ENCODE results near the gene CCDC3.

The CCDC3 gene

DNA sequence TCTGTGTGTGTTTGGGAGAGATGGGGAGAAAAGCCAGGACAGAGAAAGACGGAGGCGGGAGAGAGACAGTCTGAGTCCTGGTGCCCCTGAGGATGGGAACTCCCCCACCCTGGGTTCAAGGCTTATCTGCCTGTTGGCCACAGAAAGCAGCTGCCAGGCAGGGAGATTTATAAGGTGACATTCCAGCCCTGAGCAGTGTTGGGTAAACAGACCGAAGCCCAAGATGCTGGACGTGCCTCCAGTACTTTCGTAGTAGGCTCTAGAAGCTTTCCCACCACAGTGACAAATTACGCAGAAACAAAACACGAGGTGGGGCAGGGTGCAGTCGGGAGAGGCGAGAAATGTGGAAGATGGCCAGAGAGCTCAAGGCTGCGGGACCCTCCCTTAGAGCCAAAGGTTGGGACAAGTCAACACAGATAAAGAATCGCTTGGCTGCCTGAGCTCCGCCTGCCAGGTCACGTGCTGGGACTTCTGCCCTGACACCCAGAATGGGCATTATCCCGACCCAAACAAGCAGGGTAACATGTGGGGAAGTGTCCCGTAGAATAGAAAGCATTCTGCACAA, 41.1 kb downstream of the CCDC3 start:
- H3K4me1 Mint-ChIP-seq = no peaks in the 10 kb centered on the region

DNA sequence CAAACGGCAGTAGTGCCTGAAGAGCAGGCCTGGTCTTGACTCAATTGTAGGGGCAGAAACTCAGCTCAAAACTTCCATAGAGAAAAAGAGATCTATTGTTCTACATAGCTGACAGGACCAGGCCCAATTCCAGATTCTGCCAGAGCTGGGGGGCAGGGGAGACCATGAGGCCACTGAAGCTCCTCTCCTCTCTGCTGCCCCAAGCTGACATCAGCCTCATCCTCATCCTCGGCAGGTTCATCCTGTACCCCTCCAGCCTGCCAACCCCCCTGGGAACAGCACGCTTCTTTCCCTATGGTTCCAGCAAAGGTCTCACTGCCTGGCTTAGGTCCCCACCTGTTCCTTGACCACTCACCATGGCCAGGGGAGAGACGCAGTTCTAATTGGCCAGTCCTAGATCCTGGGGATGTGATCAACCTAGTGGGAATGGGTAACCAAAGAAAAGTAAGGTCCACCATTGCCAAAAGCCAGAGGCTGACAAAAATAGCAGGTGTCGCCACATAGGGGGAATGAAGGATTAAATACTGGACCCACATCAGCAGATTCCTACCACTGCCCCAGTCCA, 42.9 kb downstream of the CCDC3 start:
- no peak for DNase-seq
- H3K4me3 Mint-ChIP-seq = no peak overlapping the region
- H3K4me1 Mint-ChIP-seq = no peaks in the 10 kb centered on the region
- H3K27ac Mint-ChIP-seq = no peak overlapping the region
- peaks cover 9 to 12% of the 10 kb centered on the region in 2 donors for H3K9me3 Mint-ChIP-seq
- H3K27me3 Mint-ChIP-seq = no peaks in the 10 kb centered on the region
- no peak for ATAC-seq

More for the DNA sequence above, 41.1 kb downstream of the CCDC3 start:
- DNase-seq = no peak
- Mint-ChIP-seq H3K9me3 (peaks cover 6 to 9% of the 10 kb centered on the region in 2 donors), H3K4me3 (no peak overlapping the region), H3K27me3 (no peaks in the 10 kb centered on the region), H3K27ac (no peak overlapping the region)
- ATAC-seq = no peak

DNA sequence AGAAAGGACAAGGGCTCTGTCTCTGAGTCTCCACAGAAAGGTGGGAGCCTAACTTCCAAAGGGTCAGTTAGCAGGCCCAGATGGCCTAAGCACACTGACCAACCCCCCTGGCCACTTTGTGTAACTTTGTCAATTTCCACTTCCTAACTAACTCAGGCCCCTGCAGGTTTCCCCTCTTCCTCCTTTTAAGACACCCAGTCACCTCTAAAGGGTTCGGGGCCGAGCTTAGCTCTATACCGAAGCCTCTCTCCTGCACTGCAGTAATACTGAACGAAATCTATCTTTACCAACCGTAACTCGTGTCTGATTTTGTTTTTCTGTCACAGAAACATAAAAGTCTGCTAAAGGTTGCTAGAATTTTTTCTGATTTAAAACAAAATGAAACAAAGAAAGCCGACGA, 44.4 kb downstream of the CCDC3 start:
- H3K9me3 Mint-ChIP-seq = peaks cover 22 to 28% of the 10 kb centered on the region in 2 donors
- H3K4me3 Mint-ChIP-seq = no peak overlapping the region
- no peaks in the 10 kb centered on the region for H3K4me1 Mint-ChIP-seq
- ATAC-seq (no peak), DNase-seq (no peak)
- no peak overlapping the region for H3K27ac Mint-ChIP-seq
- no peaks in the 10 kb centered on the region for H3K27me3 Mint-ChIP-seq

DNA sequence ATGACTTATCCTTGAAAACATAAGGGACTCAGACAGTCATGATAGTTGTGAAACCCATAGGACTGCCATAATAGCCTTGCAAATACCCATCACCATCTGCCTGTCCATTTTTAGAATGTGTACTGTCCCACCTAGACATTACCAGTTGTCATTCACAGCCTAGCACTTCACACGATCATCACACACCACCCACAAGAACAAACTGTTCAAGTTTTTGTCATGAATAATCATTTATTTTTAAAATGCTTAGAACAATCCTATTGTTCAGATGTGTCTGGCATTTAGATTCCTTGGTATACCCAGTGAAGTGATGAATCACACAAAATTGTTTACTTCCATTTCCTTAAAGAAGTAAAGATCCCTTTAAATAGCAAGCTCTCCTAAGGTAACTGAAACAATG, 46.6 kb downstream of the CCDC3 start:
- no peak overlapping the region for H3K4me3 Mint-ChIP-seq
- DNase-seq (no peak), ATAC-seq (no peak)
- H3K27me3 Mint-ChIP-seq = no peaks in the 10 kb centered on the region
- H3K9me3 Mint-ChIP-seq = peaks cover 22 to 28% of the 10 kb centered on the region in 2 donors
- no peaks in the 10 kb centered on the region for H3K4me1 Mint-ChIP-seq
- no peak overlapping the region for H3K27ac Mint-ChIP-seq

DNA sequence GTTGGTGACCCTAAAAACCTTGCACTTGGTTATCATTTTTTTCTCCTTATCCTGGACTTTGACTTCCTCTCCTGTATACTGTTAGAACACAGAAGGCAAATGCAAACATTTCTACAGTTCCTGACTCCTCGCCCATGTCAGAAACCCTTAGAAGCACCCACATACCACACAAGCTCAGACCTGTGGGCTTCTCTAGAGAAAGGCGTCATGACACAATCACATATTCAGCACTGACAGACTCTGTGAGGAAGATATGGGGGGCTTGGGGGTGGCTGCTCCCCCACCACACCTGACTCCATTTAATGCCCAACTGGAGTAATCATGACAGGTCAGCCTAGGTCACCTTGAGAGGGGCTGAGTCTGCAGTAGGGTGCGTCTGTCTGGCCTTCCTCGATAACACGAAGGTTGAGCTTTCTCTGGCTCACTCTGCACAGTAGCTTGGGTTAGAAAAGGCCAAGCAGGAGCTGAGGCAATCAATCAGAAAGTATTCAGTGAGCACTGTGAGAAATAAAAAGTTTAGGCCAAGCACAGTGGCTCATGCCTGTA, 50.9 kb downstream of the CCDC3 start:
- DNase-seq = no peak
- Mint-ChIP-seq H3K27me3 (no peaks in the 10 kb centered on the region), H3K4me3 (no peak overlapping the region), H3K4me1 (no peaks in the 10 kb centered on the region), H3K27ac (no peak overlapping the region), H3K9me3 (peaks cover 13 to 22% of the 10 kb centered on the region in 2 donors)
- no peak for ATAC-seq

DNA sequence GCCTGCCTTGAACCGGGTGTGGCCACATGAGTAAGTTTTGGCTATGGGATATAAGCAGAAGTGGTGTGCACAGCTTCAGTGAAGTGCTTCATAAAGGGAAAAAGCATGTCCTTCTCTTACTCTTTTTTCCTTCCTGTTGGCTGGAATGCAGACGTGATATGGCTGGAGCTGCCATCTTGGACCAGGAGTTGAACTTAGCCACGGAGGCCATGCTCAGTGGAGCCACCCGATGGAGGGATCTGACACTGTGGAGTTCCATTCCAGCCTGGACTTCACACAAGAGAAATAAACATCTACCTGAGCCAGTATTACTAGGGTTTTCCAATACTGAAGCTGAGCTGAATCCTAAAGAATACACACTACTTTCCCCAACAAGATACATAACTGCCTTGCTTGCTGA, 52.3 kb downstream of the CCDC3 start:
- ATAC-seq (no peak), DNase-seq (no peak)
- Mint-ChIP-seq H3K27me3 (no peaks in the 10 kb centered on the region), H3K4me1 (no peaks in the 10 kb centered on the region), H3K4me3 (no peak overlapping the region), H3K27ac (no peak overlapping the region), H3K9me3 (peaks cover 13 to 19% of the 10 kb centered on the region in 2 donors)

DNA sequence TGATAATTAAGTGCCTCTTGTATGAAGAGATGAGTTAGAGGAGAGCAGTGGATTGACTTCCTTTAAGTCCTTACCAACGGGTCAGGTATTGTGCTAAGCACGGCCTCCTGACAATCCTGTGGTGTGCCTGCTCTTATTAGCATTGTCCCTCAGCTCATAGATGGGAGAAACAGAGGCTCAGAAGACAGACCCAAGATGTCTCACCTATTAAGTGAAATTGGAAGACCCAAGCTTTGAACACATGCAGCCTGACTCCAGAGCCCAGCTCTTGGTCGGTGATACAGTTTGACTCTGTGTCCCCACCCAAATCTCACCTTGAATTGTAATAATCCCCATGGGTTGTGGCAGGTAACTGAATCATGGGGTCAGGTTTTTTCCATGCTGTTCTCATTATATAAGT, 53.8 kb downstream of the CCDC3 start:
- no peak for ATAC-seq
- Mint-ChIP-seq H3K4me1 (no peaks in the 10 kb centered on the region), H3K4me3 (no peak overlapping the region), H3K27me3 (no peaks in the 10 kb centered on the region), H3K27ac (no peak overlapping the region), H3K9me3 (peaks cover 5 to 7% of the 10 kb centered on the region in 2 donors)
- no peak for DNase-seq

DNA sequence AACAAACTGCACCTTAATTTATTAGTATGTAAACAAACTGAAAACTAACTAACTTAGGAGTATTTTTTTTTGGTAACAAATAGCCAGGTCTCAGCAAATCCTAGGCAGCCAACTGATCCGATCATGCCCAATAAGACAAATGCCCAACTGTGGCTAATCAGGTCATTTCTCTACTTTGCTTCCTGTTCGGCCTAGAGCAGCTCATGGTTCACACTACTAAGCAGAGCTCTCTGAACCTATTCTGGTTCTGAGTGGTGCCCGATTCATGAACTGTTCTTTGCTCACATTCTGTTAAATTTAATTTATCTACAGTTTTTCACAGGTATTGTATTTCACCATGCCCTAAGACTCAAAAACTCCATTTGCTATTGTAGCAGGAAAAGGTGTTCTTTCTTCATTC, 55.1 kb downstream of the CCDC3 start:
- no peaks in the 10 kb centered on the region for H3K9me3 Mint-ChIP-seq
- DNase-seq (no peak), ATAC-seq (no peak)
- H3K4me1 Mint-ChIP-seq = no peaks in the 10 kb centered on the region
- H3K27ac Mint-ChIP-seq = no peak overlapping the region
- H3K27me3 Mint-ChIP-seq = no peaks in the 10 kb centered on the region
- H3K4me3 Mint-ChIP-seq = no peak overlapping the region

DNA sequence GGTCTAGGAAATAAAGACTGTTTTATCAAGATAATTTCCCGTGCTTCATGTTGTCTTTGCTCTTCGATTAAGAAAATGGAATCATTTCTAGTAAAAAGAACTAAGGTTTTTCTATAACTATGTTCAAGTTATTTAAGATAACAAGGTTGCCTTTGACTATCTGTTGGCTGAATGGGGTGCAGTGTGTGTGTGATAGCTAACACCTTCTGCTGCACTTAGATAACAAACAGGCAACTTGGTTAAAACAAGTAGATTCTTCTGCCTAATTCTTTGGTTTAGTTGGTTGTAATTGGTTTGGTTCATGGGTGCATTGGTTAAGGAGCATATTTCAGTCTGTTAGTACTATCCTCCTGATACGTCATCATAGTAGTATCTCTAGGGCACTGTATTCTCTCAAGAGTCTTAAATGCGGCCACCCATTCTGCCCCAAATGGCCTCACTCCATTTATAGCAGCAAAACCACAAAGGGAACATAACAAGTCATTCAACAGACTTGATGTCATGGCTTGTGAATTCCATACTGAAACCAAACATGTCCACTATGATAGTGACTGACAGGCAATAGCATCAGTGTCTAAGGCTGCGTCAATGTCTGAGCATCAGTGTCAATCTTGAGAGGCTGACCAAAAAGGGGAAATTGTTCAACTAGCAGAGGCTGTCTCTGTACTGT, 55.7 kb downstream of the CCDC3 start:
- no peak for ATAC-seq
- Mint-ChIP-seq H3K27ac (no peak overlapping the region), H3K27me3 (no peaks in the 10 kb centered on the region), H3K9me3 (no peaks in the 10 kb centered on the region), H3K4me3 (no peak overlapping the region), H3K4me1 (no peaks in the 10 kb centered on the region)
- DNase-seq = no peak

DNA sequence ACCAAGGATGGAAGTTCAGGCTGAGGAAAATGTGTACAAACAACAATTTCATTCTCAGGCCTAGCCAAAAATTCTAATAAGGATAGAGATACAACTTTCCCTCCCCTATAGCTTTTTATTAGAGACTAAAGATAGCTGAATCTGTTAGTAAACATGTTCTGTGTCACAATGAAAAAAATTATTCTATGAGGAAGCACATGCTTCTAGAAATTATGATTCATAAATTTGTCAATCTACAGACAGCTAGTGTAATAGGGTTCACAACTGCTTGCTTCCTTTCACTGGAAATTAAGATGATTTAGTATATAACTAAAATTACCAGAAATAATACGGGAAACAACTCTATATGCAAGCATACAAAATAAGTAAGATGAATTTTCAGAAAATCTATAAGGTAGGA, 56.6 kb downstream of the CCDC3 start:
- H3K4me1 Mint-ChIP-seq = no peaks in the 10 kb centered on the region
- no peak overlapping the region for H3K27ac Mint-ChIP-seq
- no peak for DNase-seq
- H3K9me3 Mint-ChIP-seq = no peaks in the 10 kb centered on the region
- H3K4me3 Mint-ChIP-seq = no peak overlapping the region
- no peaks in the 10 kb centered on the region for H3K27me3 Mint-ChIP-seq
- ATAC-seq = no peak

DNA sequence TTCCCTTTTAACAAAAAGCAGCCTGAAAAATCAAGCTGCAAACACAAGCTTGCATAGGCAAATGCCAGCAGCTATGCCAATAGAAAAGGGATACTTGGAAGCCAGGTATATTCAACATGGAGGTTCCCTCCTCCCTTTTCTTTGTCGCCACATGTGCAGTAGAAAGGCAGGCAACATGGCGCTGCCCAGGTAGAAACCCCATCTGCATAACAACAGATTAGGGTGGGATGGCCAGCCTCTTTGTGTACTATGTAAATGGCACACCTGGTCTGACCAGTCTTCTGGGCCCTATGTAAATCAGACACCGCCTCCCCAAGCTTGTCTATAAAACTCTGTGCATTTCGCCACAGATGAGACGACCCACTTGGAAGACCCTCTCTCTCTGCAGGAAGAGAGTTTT, 58.1 kb downstream of the CCDC3 start:
- Mint-ChIP-seq H3K4me1 (no peaks in the 10 kb centered on the region), H3K27ac (peak overlapping the region in 1 of 2 donors; percentile 4), H3K27me3 (no peaks in the 10 kb centered on the region), H3K4me3 (no peak overlapping the region), H3K9me3 (no peaks in the 10 kb centered on the region)
- ATAC-seq = no peak
- no peak for DNase-seq

DNA sequence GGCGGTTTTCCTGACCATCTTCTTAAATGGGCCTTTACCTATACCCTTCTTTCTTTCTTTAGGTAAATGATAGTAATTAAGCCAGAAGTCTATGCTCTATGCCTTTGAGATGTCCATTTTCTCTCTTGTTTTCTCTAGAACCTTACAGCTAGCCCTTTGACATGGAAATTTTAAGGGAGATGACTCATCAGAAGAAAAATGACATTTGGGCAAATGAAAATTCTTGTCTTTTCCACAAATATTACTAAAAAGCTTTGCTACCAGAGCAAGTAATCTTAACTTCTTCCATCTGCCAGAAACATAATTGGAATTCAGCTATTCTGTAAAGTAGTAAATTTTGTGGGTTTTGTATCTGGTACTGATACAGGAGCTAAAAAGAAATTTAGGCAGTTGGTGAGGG, 59.5 kb downstream of the CCDC3 start:
- H3K4me1 Mint-ChIP-seq = no peaks in the 10 kb centered on the region
- no peak overlapping the region for H3K4me3 Mint-ChIP-seq
- no peaks in the 10 kb centered on the region for H3K9me3 Mint-ChIP-seq
- no peak for DNase-seq
- H3K27ac Mint-ChIP-seq = no peak overlapping the region
- no peak for ATAC-seq
- H3K27me3 Mint-ChIP-seq = no peaks in the 10 kb centered on the region

DNA sequence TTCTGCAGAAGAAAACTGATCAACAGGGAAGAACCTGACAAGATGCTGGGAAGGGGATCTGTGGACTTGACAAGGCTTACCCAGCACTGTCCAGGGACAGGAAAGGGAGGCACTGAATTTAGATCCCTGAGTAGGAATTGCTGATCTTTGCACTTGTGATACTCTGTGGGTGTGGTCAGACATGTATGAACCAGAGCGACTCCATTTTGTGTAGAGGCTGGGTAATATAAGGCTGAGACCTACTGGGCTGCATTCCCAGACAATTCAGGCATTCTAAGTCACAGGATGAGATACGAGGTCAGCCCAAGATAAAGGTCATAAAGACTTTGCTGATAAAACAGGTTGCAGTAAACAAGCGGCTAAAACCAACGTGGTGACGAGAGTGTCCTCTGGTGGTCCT, 60.7 kb downstream of the CCDC3 start:
- peaks cover 7% of the 10 kb centered on the region for H3K27me3 Mint-ChIP-seq
- H3K9me3 Mint-ChIP-seq = no peaks in the 10 kb centered on the region
- no peak overlapping the region for H3K4me3 Mint-ChIP-seq
- no peak for ATAC-seq
- H3K27ac Mint-ChIP-seq = no peak overlapping the region
- DNase-seq = no peak
- H3K4me1 Mint-ChIP-seq = no peaks in the 10 kb centered on the region

DNA sequence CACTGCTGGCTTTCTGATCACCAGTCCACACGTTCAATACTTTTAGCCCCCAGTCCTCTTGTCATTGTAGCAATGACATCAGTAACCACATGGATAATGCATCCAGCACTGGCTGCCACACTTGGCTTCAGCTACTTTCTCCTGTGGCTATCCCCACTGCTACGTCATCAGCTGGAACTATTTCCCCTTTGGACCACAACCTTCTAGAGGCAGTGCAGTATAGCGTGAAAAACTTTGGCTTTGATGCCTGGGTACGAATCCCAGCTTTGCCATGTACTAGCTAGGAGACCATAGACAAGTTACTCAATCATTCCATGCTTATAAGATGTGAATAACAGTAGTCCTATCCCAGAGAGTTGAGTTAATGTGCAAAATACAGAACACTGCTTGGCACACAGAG, 63.2 kb downstream of the CCDC3 start:
- no peak overlapping the region for H3K4me3 Mint-ChIP-seq
- no peak overlapping the region for H3K27ac Mint-ChIP-seq
- no peak for DNase-seq
- no peaks in the 10 kb centered on the region for H3K9me3 Mint-ChIP-seq
- no peak for ATAC-seq
- H3K27me3 Mint-ChIP-seq = peaks cover 11% of the 10 kb centered on the region
- H3K4me1 Mint-ChIP-seq = no peaks in the 10 kb centered on the region

DNA sequence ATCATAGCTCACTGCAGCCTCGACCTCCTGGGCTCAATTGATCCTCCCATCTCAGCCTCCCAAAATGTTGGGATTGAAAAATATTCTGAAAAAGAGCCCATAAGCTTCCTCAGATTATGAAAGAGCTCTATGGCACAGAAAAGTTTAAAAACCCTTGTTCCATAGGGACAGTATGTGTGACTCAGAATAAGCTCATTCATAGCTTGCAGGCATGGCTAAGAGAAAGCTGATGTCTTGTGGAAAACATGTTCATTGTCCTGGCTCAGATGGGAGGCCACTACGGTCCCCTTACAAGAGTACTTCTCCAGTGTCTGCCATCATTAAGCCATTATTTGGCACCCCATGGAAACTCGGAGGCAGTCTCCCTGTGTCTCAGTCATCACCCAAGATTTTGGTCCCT, 64.0 kb downstream of the CCDC3 start:
- H3K9me3 Mint-ChIP-seq = no peaks in the 10 kb centered on the region
- no peak overlapping the region for H3K27ac Mint-ChIP-seq
- ATAC-seq = no peak
- no peak for DNase-seq
- peaks cover 11% of the 10 kb centered on the region for H3K27me3 Mint-ChIP-seq
- H3K4me3 Mint-ChIP-seq = no peak overlapping the region
- no peaks in the 10 kb centered on the region for H3K4me1 Mint-ChIP-seq

DNA sequence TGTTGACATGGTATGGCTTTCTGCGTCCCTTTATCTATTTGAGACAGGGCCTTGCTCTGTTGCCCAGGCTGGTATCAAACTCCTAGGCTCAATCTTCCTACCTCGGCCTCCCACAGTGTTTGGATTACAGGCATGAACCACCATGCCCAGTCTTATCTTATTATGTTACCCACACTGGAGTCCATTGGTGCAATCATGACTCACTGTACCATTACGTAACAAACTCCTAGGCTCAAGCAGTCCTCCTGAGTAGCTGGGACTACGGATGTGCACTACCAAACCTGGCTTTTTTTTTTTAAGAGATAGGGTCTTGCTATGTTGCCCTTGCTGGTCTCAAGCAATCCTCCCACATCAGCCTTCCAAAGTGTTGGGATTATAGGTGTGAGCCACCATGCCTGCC, 66.7 kb downstream of the CCDC3 start:
- Mint-ChIP-seq H3K4me1 (no peaks in the 10 kb centered on the region), H3K4me3 (no peak overlapping the region), H3K27ac (no peak overlapping the region), H3K9me3 (no peaks in the 10 kb centered on the region), H3K27me3 (peaks cover 11% of the 10 kb centered on the region)
- ATAC-seq (no peak), DNase-seq (no peak)

Measured in stimulated activated naive CD8-positive, alpha-beta T cell treated with anti-CD3 and anti-CD28 coated beads, Interleukin-15, amount 100 ng/mL, for 72 hours (primary cell).